LoVo (cell line): ENCODE results near the gene POLQ.
"Not testable (repeated sequence)": the region's sequence is repeated elsewhere in the genome, so short reads cannot be mapped to it uniquely, and the experiment has no call there.

Experiments used
- DNase-seq: peaks from one replicate; pipeline ENCODE4 v3.0.0-alpha.2; 2016; ENCODE audit warnings: low spot score

Gene POLQ

DNA sequence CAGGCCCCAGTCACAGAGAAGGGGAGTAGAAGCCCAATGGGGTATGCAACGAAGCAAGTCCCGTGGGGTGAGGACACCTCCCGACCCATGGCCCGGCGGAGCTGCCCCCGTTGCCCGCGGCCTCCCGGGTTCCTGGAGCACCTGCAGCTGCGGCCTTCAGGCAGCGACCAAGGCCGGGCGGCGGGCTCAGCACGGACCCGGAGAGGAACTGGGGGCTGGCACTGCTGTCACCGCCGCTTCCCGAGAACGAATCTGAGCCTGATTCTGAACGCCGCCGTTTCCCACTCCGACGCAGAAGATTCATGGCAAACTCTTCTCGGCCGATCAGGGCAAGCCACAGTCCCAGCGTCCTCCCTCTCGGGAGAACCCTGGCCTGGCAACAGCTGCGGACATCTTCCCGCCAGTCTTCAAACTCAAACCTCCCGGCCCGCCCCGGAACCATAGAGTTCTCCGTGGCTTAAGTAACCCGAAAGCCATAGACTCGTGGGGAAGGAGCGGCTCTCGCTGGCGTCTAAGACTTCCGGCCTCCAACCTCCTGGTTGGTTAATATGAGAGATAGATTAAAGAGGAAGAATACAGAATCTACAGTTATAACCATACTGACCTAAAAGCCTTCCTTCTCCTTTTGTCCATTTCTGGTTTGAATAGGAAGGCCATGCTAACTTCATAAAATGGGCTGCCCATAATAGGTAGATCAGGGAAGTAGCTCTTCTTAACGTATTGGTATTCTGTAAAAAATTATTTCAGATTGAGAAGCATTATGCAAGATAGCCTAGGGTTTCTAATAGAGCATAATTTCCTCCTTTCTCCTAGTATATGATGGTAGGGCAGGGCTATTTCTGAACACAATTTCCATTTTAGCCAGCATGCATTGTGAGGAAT is at the start of gene POLQ:
TSS of gene POLQ (minus strand) at position 415 of the 882 bp plus-strand sequence. CDS start at position 304, 111 bp downstream.
- DNase-seq = peak; percentile 92

DNA sequence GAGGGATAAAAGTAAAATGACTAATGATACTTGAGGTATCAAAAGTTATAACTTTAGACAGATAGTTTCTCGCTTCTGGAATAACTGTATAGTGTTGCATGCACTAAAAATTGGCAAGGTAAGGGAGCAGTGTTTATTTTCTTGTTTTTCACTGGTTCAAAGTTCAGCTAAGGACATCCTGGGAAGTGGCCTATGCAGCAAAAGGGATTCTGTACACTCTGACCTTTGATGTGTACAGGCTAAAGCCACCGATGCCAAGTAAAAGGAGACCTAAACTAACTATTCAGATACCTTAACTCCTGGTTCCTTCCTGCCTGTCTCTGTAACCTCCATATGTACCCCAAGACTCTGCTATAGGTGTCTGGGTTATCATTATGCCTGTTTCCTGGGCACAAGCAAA is 49.1 kb upstream of the POLQ start:
- no peak for DNase-seq

DNA sequence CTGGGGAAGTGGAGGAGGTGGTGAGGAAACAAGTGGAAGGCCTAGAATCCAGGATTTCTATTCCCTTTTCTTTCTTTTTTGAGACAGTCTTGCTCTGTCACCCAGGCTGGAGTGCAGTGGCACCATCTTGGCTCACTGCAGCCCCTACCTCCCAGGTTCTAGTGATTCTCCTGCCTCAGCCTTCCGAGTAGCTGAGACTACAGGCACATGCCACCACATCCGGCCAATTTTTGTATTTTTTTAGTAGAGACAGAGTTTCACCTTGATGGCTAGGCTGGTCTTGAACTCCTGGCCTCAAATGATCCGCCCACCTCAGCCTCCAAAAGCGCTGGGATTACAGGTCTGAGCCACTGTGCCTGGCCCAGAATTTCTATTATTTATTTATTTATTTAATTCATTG is 48.0 kb upstream of the POLQ start:
- DNase-seq = not testable (repeated sequence)

DNA sequence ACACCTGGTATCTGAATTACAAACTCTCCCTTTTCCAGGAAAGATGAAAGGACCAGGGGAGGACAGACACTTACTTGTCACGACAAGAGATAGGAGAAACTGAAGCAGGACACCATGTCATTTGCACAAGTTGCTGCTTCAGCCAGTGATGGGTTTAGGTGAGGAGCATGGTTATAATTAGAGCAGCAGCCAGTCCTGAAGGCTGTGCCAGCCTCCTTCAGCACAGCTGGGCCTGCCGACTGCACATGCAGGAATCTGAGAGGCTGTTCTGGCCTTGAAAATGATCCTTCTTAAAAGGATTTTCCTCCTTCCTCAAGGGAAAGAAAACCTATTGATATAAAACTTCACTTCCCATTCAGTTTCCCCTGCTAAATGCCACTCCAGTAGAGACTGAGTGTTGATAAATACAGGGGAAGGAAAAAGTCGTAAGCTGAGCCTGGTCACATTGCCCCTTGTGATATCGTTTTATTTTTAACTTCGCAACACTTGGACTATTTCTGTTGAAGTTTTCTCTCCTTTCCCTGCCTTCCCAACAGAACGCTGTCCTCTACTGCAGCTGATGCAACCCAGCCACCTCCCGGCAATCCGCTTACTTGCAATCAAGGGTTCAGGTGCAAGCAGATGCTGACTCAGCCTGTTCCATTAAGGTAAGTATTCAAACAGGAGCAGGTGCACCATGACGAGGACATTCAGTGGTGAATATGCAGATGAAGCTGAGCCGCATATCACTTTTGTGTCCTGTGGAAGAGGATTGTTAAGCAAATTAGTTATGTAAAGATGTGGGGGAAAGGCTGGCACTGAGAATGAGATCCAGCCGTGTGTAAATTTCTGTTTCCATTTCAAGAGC is 47.3 kb upstream of the POLQ start, which contains the start of gene FBXO40:
TSS of gene FBXO40 (plus strand) at position 524 of the 847 bp plus-strand sequence. CDS start 27,197 bp downstream, outside the sequence.
- DNase-seq = no peak

DNA sequence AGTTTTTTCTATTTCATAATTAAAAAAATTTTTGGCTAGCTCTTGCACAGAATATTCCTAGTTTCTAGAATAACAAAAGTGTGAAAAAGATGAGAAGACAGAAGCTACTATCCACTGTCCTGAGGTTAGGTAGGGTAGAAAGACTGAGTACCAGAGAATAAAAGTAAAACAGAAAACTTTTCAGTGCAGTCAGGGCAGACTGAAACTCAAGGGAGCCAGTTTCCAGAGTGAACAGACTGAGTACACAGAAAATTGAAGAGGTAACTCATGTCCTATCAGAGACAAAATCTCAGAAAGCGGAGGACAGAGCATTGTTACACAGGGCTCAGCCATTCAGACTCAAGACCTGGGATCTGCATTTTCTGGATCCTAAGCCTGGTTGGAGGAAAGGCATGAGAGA is 38.6 kb upstream of the POLQ start:
- no peak for DNase-seq

DNA sequence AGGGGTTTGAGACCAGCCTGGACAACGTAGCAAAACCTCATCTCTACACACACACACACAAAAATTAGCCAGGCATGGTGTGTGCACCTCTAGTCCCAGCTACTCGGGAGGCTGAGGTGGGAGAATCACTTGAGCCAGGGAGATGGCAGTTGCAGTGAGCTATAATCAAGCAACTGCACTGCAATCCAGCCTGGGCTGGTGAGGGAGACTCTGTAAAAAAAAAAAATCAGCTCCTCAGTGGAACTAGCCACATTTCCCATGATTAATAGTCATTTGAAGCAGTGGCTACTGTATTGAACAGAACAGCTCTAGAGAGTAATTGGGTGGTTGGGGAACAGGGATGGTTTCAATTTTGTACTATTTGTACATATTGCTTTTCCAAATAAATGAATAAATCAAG is 35.9 kb upstream of the POLQ start:
- DNase-seq = no peak

DNA sequence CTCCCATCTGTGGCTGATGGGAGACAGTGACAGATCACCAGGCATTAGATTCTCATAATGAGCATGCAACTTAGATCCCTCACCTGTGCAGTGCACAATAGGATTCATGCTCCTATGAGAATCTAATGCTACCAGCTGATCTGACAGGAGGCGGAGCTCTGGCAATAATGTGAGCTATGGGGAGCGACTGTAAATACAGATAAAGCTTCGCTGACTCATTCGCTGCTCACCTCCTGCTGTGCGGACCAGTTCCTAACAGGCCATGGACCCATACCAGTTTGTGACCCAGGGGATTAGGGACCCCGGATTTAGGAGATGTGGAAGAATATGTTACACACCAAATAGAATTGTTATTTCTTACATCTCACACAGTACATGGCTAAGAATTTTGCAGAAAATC is 28.7 kb upstream of the POLQ start:
- peak; percentile 61 for DNase-seq

GRCh38 chr3:121567649-121568048 is 21.9 kb upstream of the POLQ start, which contains the start of gene ARGFX:
ARGFX (plus strand) TSS chr3:121567949; CDS start chr3:121570714, 2,765 bp downstream.
- no peak for DNase-seq

- DNase-seq = no peak
Observed at GRCh38 chr3:121566773-121567172, 21.0 kb upstream of the POLQ start.

GRCh38 chr3:121562148-121562547 is 16.4 kb upstream of the POLQ start:
- DNase-seq = no peak

- no peak for DNase-seq
Observed at GRCh38 chr3:121557426-121557934, 11.7 kb upstream of the POLQ start.

GRCh38 chr3:121552797-121553196 is 7.0 kb upstream of the POLQ start:
- DNase-seq = no peak

GRCh38 chr3:121552379-121552778 is 6.6 kb upstream of the POLQ start:
- no peak for DNase-seq

- no peak for DNase-seq
Observed at GRCh38 chr3:121545049-121545573, 677 bp downstream of the POLQ start.

DNA sequence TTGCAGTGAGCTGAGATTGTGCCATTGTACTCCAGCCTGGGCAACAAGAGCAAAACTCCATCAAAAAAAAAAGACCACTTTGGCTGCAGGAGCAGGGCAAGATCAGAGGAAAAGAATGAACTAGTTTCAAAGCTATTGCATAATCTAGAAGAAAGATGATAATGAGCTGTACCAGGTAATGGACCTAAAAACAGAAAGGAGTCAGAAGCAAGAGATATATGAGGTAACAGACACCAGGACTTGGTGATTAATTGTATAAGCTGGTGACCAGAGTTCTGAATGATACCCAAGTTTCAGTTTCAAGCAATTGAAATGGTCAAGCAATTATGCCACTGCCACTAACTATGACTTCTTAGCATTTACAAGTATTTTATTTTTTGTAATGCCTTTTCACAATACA is 2.9 kb downstream of the POLQ start:
- DNase-seq = no peak

DNA sequence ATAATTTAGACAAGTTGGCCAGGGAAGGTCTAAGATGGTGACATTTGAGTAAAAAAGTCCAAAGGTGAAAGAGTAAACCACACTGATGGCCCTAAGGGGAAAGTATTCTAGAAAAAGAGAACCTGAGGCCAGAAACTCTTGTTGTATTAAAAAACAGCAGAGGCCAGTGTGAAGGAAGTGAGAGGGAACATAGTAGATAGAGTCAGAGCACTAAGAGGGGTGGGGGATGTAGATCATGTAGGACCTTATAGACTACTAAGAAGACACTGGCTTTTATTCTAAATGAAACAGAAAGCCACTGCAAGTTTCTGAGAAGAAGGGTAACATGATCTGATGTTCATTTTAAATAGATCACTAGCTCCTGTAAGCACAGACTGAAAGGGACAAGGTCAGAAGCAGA is 14.5 kb downstream of the POLQ start:
- no peak for DNase-seq

GRCh38 chr3:121529308-121529707 is 16.5 kb downstream of the POLQ start:
- DNase-seq = no peak

GRCh38 chr3:121520510-121520909 is 25.3 kb downstream of the POLQ start:
- DNase-seq = no peak

GRCh38 chr3:121517953-121518655 is 27.7 kb downstream of the POLQ start:
- no peak for DNase-seq

DNA sequence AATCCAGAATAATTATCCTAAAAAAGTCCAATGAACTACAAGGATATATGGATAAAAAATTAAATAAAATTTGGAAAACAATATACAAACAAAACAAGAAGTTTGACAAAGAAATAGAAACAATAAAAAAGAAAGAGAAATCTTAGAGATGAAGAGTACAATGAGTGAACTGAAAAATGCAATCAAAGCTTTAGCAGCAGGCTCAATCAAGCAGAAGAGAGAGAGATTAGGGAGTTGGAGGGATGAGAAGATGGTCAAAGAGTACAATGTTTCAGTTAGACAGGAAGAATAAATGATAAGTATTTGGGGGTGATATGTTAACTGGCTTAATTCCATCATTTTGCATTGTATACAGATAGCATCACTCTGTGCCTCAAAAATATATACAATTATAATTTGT is 29.9 kb downstream of the POLQ start:
- DNase-seq = no peak

- no peak for DNase-seq
Observed at GRCh38 chr3:121515313-121515712, 30.5 kb downstream of the POLQ start.

DNA sequence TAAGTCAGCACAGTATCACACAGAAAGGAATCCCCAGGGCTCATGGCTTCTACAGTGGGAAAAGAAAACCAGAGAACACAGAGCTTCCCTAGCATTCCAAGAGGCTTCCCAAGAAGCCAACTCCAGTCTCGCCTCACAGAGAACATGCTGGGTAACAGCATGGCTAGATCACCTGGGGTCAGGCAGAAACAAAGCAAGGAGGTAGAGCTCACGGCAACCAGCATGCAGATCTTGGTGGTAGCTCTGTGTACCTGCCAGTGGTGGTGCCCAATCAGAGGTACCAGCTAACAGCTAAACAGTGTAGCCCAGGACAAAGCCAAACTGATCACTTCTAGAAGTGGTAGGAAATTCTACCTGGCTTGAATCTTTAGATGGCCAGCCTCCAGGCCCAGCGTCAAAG is 31.3 kb downstream of the POLQ start:
- no peak for DNase-seq
